ENCODE data around the gene BATF3.

- TF ChIP-seq CTCF (conservative IDR thresholded peaks at IDR 0.05 in 1 of 2, IDR thresholded peaks at IDR 0.05 in 1 of 2; ENCODE audit: extremely low read depth in 1 of 2, insufficient read depth in 1 of 2, low read depth in 1 of 2, low read length in 2 of 2) = no peak
- TF ChIP-seq EZH2 (IDR thresholded peaks at IDR 0.05; ENCODE audit: borderline replicate concordance, low read length) = no peak
Measured at GRCh38 chr1:212701910-212702309, 2.3 kb upstream of the BATF3 start.
